Neuronal stem cell (in vitro differentiated cells): ENCODE results near the gene MIA2.
A peak's percentile ranks its signal among the peaks of the same experiment; 100 is the strongest.

Source experiments
- DNase-seq: peaks from one replicate; pipeline ENCODE4 v3.0.0-alpha.2; 2013; ENCODE audit warnings: low spot score
- H2AFZ ChIP-seq: one replicate; pipeline ENCODE4 v1.6.1; 2013; ENCODE audit warnings: mild to moderate bottlenecking, low read length, inconsistent platforms
- H2AK5ac ChIP-seq: 2 replicates; pipeline ENCODE4 v1.6.1; 2013; ENCODE audit warnings: low read depth, mild to moderate bottlenecking, inconsistent platforms, low read length, moderate library complexity, mixed read lengths
- H2BK120ac ChIP-seq: 2 replicates; pipeline ENCODE4 v1.6.1; 2013; ENCODE audit warnings: low read depth, mild to moderate bottlenecking, inconsistent platforms, low read length, moderate library complexity, mixed read lengths
- H2BK12ac ChIP-seq: one replicate; pipeline ENCODE4 v1.6.1; 2013; ENCODE audit warnings: low read length, inconsistent platforms
- H2BK15ac ChIP-seq: 2 replicates; pipeline ENCODE4 v1.6.1; 2013; ENCODE audit warnings: mild to moderate bottlenecking, low read length, inconsistent platforms, mixed read lengths
- H2BK5ac ChIP-seq: one replicate; pipeline ENCODE4 v1.6.1; 2013; ENCODE audit warnings: inconsistent platforms, mild to moderate bottlenecking, low read length, moderate library complexity
- H3K14ac ChIP-seq: one replicate; pipeline ENCODE4 v1.6.1; 2013; ENCODE audit warnings: low read length, inconsistent platforms
- H3K18ac ChIP-seq: 2 replicates; pipeline ENCODE4 v1.6.1; 2013; ENCODE audit warnings: low read length, inconsistent platforms
- H3K23ac ChIP-seq: 2 replicates; pipeline ENCODE4 v1.6.1; 2013; ENCODE audit warnings: low read depth, mild to moderate bottlenecking, mixed read lengths, low read length, inconsistent platforms; ENCODE audit not compliant: poor library complexity
- H3K27ac ChIP-seq: replicated peaks from 3 replicates; pipeline ENCODE4 v1.5.1; 2013; ENCODE audit warnings: low read length, inconsistent platforms
- H3K27me3 ChIP-seq, 3 experiments: 2 replicates each; pipeline ENCODE4 v1.6.1; 2013; ENCODE audit warnings: low read length in 3 of 3, mild to moderate bottlenecking in 2 of 3, inconsistent platforms in 1 of 3, low read depth in 1 of 3, mixed read lengths in 1 of 3, moderate library complexity in 1 of 3; ENCODE audit not compliant: control insufficient read depth in 3 of 3, insufficient read depth in 3 of 3
- H3K36me3 ChIP-seq, 2 donors: replicated peaks in 1 of 2; 2 replicates each; pipeline ENCODE4 v1.6.1; 2013; ENCODE audit warnings: low read length in 2 of 2; ENCODE audit not compliant: control insufficient read depth in 2 of 2, insufficient read depth in 2 of 2
- H3K4ac ChIP-seq: 2 replicates; pipeline ENCODE4 v1.6.1; 2013; ENCODE audit warnings: inconsistent platforms, mild to moderate bottlenecking, low read length, moderate library complexity
- H3K4me1 ChIP-seq, 2 donors: 1 replicate in 1 of 2; 2 replicates in 1 of 2; pipeline ENCODE4 v1.6.1; 2013; ENCODE audit warnings: low read length in 2 of 2, low read depth in 1 of 2; ENCODE audit not compliant: control insufficient read depth in 2 of 2, insufficient read depth in 1 of 2
- H3K4me2 ChIP-seq: one replicate; pipeline ENCODE4 v1.6.1; 2013; ENCODE audit warnings: mild to moderate bottlenecking, low read length, inconsistent platforms; ENCODE audit not compliant: insufficient read depth, poor library complexity, severe bottlenecking
- H3K4me3 ChIP-seq, 2 donors: 2 replicates each; pipeline ENCODE4 v1.5.1; 2013; ENCODE audit warnings: low read length in 2 of 2, mild to moderate bottlenecking in 2 of 2, inconsistent platforms in 1 of 2, moderate library complexity in 1 of 2
- H3K79me1 ChIP-seq: one replicate; pipeline ENCODE4 v1.6.1; 2013; ENCODE audit warnings: low read depth, mild to moderate bottlenecking, inconsistent platforms, low read length, moderate library complexity
- H3K9ac ChIP-seq: one replicate; pipeline ENCODE4 v1.6.1; 2013; ENCODE audit warnings: mild to moderate bottlenecking, low read depth, low read length, inconsistent platforms; ENCODE audit not compliant: poor library complexity
- H3K9me3 ChIP-seq, 2 donors: replicated peaks in 1 of 2; 2 replicates each; pipeline versions ENCODE3 to v1.6.1; 2013; ENCODE audit warnings: low read length in 2 of 2, mild to moderate bottlenecking in 2 of 2, inconsistent platforms in 1 of 2, low read depth in 1 of 2, mixed read lengths in 1 of 2, moderate library complexity in 1 of 2; ENCODE audit not compliant: control insufficient read depth in 2 of 2, insufficient read depth in 1 of 2
- H4K8ac ChIP-seq: one replicate; pipeline ENCODE4 v1.6.1; 2013; ENCODE audit warnings: low read depth, mild to moderate bottlenecking, inconsistent platforms, low read length, moderate library complexity
- H4K91ac ChIP-seq: one replicate; pipeline ENCODE4 v1.6.1; 2013; ENCODE audit warnings: low read length, low read depth, mild to moderate bottlenecking, inconsistent platforms; ENCODE audit not compliant: poor library complexity
- WGBS, 2 donors: extraction: QIAGEN DNeasy Blood & Tissue Kit; methylation state at CpG; one replicate each; pipeline ENCODE4 v1.1.7; 2013; ENCODE audit warnings: missing lambda C conversion rate in 2 of 2, mixed read lengths in 1 of 2; ENCODE audit not compliant: insufficient read length in 2 of 2, insufficient replicate concordance in 1 of 2; ENCODE audit errors: extremely low coverage in 2 of 2; 5-methylcytosine and 5-hydroxymethylcytosine counted together

Gene MIA2

DNA sequence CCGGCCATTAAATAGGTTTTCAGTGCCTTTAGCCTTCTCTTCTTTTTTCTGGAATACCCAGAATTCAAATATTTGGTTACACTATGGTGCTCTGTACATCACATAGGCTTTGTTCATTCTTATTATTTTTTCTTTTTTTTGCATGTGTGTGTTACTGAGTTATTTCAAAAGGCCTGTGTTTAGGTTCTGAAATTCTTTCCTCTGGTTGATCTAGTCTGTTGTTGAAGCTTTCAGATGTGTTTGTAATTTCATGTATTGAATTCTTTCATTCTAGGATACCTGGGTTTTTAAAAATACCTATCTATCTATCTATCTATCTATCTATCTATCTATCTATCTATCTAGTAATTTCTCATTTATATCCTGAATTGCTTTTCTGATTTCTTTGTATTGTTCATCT lies 131.6 kb downstream of the MIA2 start:
- WGBS, 2 donors = no CpG with 5 or more reads among the region's 1 CpG
- H3K18ac ChIP-seq = no peak overlapping the region

DNA sequence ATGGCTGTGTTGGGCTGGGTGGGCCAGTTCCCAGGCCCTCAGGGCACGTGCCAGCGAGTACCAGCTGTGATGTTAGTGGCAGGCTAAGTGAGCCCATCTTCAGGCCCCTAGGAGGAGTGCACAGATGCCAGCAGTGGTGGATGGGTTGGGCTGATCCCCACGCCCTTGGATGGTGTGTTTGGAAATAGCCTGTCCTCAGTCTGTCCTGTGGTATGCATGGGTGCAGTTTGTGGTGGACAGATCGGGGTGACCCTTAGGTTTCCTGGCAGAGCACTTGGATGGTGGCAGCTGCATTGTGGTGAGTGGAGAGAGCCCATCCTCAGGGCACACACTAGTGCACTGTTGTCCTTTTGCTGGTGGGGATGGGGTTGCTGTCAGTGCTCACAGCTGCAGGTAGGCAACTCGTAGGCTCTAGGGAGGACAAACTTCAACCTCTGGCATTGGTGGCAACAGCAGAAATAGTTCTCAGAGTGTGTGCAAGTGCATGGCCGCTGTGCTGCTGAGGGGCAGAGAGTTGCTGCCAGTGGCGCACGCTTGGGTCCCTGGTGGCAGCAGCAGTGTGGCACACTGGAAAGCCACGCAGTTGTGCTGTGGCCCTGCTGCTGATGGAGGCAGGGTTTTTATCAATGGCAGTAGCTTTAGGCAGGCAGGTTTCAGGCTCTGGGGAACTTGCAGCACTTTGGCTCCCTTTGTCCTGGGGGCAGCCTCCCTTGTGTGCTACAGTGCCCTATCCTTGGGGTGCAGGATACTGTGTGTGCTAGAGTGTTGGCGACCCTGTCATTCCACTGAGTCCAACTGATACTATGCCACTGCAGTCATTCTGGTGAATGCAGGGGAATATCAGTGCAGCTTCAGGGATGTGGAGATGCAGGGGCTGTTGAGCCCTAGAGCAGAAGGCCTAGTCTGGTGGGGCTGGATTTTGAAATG lies 133.0 kb downstream of the MIA2 start:
- Histone ChIP-seq H2BK12ac (peak overlapping the region; percentile 97), H2BK5ac (peak overlapping the region; percentile 42), H3K4me1 (peaks cover 3 to 23% of the 10 kb centered on the region in 2 donors), H3K4me2 (no peak overlapping the region), H3K4me3 (no peak overlapping the region), H4K91ac (peak overlapping the region; percentile 100), H3K27me3 (no peaks in the 10 kb centered on the region), H2AK5ac (peak overlapping the region; percentile 94), H2AFZ (no peak overlapping the region), H3K18ac (peak overlapping the region; percentile 93), H4K8ac (peak overlapping the region; percentile 19), H3K27ac (peak overlapping the region; percentile 52), H3K79me1 (no peaks in the 10 kb centered on the region), H2BK120ac (no peak overlapping the region), H3K4ac (no peak overlapping the region), H3K9me3 (peaks cover 3 to 5% of the 10 kb centered on the region in 2 donors), H3K36me3 (peaks cover 0 to 2% of the 10 kb centered on the region in 2 donors), H3K23ac (no peak overlapping the region), H3K14ac (no peak overlapping the region), H3K9ac (peak overlapping the region; percentile 72), H2BK15ac (peak overlapping the region; percentile 7)
- no CpG with 5 or more reads among the region's 10 CpGs for WGBS, 2 donors
- DNase-seq = no peak

More for the DNA sequence above, 131.6 kb downstream of the MIA2 start:
- H3K4ac ChIP-seq = no peak overlapping the region
- no peak overlapping the region for H3K23ac ChIP-seq
- no peak overlapping the region for H4K91ac ChIP-seq
- H2AFZ ChIP-seq = no peak overlapping the region
- no peak overlapping the region for H2BK15ac ChIP-seq
- no peak overlapping the region for H3K27ac ChIP-seq
- H2BK120ac ChIP-seq = no peak overlapping the region
- H4K8ac ChIP-seq = no peak overlapping the region
- peaks cover 3 to 5% of the 10 kb centered on the region in 2 donors for H3K9me3 ChIP-seq
- H3K79me1 ChIP-seq = no peaks in the 10 kb centered on the region
- H3K9ac ChIP-seq = no peak overlapping the region
- peaks cover 0 to under 1% of the 10 kb centered on the region in 2 donors for H3K36me3 ChIP-seq
- no peak overlapping the region for H3K14ac ChIP-seq
- H3K4me3 ChIP-seq = no peak overlapping the region
- H3K4me2 ChIP-seq = no peak overlapping the region
- H3K27me3 ChIP-seq = no peaks in the 10 kb centered on the region
- H2BK5ac ChIP-seq = no peak overlapping the region
- H2AK5ac ChIP-seq = no peak overlapping the region
- no peak for DNase-seq
- H2BK12ac ChIP-seq = no peak overlapping the region
- H3K4me1 ChIP-seq = peaks cover 3 to 22% of the 10 kb centered on the region in 2 donors

DNA sequence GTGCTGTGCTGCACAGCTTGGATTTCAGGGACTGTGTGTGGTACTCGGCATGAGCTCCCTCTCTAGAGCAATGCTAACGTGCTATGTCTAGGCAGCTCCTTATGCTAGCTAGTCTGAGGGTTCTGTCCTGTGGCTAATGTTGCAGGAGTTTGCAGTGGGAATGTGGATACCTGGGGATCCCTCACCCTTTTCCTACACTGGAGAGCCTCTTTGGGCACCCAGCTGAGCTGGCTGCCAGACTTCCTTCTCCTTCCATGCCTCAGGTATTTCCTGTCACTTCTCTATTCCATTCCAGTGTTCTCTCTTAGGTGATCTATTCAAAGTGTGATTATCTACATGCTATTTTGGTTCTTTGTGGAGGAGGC lies 133.7 kb downstream of the MIA2 start:
- peak overlapping the region; percentile 88 for H2AK5ac ChIP-seq
- no peak overlapping the region for H4K8ac ChIP-seq
- peaks cover 3 to 23% of the 10 kb centered on the region in 2 donors for H3K4me1 ChIP-seq
- H3K27ac ChIP-seq = peak overlapping the region; percentile 52
- no peaks in the 10 kb centered on the region for H3K27me3 ChIP-seq
- H3K79me1 ChIP-seq = no peaks in the 10 kb centered on the region
- H2BK12ac ChIP-seq = no peak overlapping the region
- peaks cover 3 to 5% of the 10 kb centered on the region in 2 donors for H3K9me3 ChIP-seq
- H3K4me2 ChIP-seq = no peak overlapping the region
- WGBS, 2 donors = no CpG with 5 or more reads among the region's 2 CpGs
- no peak overlapping the region for H3K23ac ChIP-seq
- H2BK5ac ChIP-seq = no peak overlapping the region
- no peak overlapping the region for H4K91ac ChIP-seq
- no peak overlapping the region for H2BK120ac ChIP-seq
- no peak overlapping the region for H3K14ac ChIP-seq
- no peak overlapping the region for H3K9ac ChIP-seq
- no peak overlapping the region for H3K4ac ChIP-seq
- no peak for DNase-seq
- no peak overlapping the region for H2AFZ ChIP-seq
- no peak overlapping the region for H3K4me3 ChIP-seq
- no peak overlapping the region for H2BK15ac ChIP-seq
- peak overlapping the region; percentile 31 for H3K18ac ChIP-seq
- H3K36me3 ChIP-seq = peaks cover 0 to 2% of the 10 kb centered on the region in 2 donors

DNA sequence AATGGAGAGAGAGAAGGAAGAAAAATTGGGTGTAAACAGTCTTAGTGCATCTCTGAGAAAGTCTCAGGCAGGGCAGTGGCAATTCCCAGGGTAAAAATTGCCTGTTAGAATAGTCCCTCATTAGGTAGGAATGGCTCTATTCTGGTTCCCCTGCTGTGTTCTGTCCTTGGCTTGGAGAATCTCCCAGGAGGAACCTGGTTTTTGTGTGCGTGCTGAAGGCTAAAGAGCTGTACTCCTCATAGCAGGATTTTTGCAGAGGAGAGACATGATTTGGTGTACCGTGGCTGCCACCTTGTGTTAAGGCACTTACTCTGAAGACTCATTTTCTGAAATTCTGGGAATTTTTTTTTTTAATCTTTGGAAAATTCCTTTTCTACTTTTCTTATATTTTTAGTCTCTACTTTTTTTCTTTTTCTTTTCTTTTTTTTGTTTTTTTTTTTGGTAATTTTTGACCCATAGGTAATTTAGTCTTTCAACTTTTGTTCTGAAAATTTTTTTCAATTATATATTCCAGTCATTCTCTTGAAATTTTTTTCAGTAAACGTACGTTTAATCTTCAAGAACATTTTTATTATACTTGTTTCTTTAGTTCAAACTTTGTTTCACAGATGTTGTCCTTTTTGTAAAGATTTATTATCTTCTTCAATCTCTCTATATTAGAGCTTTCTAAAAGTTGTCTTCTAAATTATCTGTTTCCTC lies 134.7 kb downstream of the MIA2 start:
- no peak overlapping the region for H2AK5ac ChIP-seq
- no peak overlapping the region for H4K8ac ChIP-seq
- H2BK15ac ChIP-seq = no peak overlapping the region
- H3K9ac ChIP-seq = no peak overlapping the region
- H2AFZ ChIP-seq = peak overlapping the region; percentile 20
- peak; percentile 69 for DNase-seq
- H4K91ac ChIP-seq = no peak overlapping the region
- H3K27ac ChIP-seq = peak overlapping the region; percentile 61
- no peak overlapping the region for H3K4ac ChIP-seq
- H3K4me2 ChIP-seq = no peak overlapping the region
- no peaks in the 10 kb centered on the region for H3K27me3 ChIP-seq
- no peak overlapping the region for H2BK120ac ChIP-seq
- H3K79me1 ChIP-seq = no peaks in the 10 kb centered on the region
- WGBS, 2 donors = no CpG with 5 or more reads among the region's 4 CpGs
- no peak overlapping the region for H3K4me3 ChIP-seq
- peaks cover 3 to 5% of the 10 kb centered on the region in 2 donors for H3K9me3 ChIP-seq
- no peak overlapping the region for H3K14ac ChIP-seq
- H3K36me3 ChIP-seq = peaks cover 0 to 2% of the 10 kb centered on the region in 2 donors
- no peak overlapping the region for H3K23ac ChIP-seq
- H2BK5ac ChIP-seq = no peak overlapping the region
- H3K18ac ChIP-seq = no peak overlapping the region
- peaks cover 3 to 23% of the 10 kb centered on the region in 2 donors for H3K4me1 ChIP-seq
- no peak overlapping the region for H2BK12ac ChIP-seq
